Fibroblast of pulmonary artery (primary cell): ENCODE data around the gene TMPRSS2.

ENCODE experiments used
- DNase-seq: peaks from one replicate; pipeline ENCODE4 v3.0.0-alpha.2; 2010; ENCODE audit warnings: low read depth
- H3K4me3 ChIP-seq: replicated peaks from 2 replicates; pipeline ENCODE4 v1.5.1; 2011; ENCODE audit warnings: low read depth, mild to moderate bottlenecking, control low read depth, low read length, moderate library complexity
- CTCF ChIP-seq: IDR thresholded peaks from 2 replicates; pipeline ENCODE4 v1.5.1; 2011; ENCODE audit warnings: mild to moderate bottlenecking, control low read depth, low read length, inconsistent platforms; ENCODE audit errors: missing control alignments

Gene TMPRSS2

GRCh38 chr21:41465176-41465781, 42.7 kb downstream of the TMPRSS2 start:
- H3K4me3 ChIP-seq: no peak overlapping the region
- TF ChIP-seq CTCF: no peak
- DNase-seq: no peak

GRCh38 chr21:41460578-41461527, 47.1 kb downstream of the TMPRSS2 start:
- DNase-seq: peak; percentile 83
- TF ChIP-seq CTCF: peak; percentile 96
- no peak overlapping the region for H3K4me3 ChIP-seq

DNA sequence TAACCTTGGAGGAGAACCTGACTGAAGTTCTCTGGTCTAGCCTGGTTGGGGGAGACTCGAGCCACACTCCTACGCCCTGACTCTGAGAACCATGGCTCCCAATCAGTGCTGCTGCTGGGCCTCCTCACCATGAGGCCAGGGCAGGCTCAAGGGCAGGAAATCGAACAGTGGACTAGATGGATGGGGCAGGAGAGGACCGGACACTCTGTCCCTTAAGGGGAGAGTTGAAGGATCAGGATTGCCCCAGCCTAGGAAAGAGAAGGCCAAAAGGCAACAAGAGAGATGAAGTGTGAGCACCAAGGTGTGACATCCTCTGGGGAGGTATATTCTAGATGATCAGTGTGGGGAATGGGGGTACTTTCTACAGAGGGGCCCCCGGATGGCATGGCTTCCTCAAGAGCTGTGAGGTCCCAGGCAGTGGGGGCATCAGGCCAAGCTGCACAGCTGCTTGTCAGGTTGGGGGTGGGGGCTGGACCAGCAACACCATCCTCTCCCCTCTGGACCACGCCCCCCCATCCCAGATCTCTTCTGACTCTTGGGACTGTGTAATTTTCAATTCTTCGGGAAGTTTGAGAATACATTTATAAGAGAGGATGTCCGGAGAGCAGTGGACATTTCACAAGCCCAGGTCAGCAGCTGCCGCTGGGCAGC, 47.9 kb downstream of the TMPRSS2 start:
- no peak for DNase-seq
- TF ChIP-seq CTCF: no peak
- H3K4me3 ChIP-seq: no peak overlapping the region

GRCh38 chr21:41458559-41458958, 49.4 kb downstream of the TMPRSS2 start:
- no peak overlapping the region for H3K4me3 ChIP-seq
- DNase-seq: no peak
- no peak for TF ChIP-seq CTCF

DNA sequence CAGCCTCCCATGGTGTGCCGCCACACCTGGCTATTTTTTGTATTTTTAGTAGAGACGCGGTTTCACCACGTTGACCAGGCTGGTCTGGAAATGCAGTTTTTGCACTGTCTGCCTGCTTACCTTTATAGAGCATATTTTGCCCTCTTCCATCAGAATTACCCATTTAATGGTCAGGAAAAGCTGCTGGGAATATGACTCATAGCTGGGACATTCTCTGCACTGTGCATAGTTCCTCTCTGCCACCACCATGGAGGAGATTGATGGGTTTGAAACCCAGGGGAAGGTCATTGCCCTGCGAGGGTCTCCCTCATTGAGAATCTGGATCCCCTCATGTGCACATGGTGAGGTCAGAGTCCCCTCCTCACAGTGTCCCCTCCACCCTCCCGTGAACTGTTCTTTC, 49.8 kb downstream of the TMPRSS2 start:
- DNase-seq: no peak
- no peak for TF ChIP-seq CTCF
- H3K4me3 ChIP-seq: no peak overlapping the region

DNA sequence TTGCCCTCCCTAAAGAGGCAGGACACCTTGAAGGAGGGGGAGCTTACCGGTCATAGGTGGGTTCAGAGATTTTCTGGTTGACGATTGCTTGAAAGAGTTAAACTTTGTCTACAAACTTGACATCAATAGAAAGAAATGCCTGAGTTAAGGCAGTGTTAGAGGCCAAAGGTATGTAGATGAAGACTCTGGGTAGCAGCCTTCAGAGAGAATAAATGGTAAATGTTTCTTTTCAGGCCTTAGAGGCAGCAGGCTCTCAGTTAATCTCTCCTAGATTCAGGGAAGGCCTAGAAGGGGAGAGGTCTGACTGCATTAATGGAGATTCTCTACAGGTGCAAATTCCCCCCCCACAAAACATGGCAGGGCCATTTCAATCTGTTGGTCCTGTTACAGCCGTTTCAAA, 54.2 kb downstream of the TMPRSS2 start:
- no peak overlapping the region for H3K4me3 ChIP-seq
- DNase-seq: no peak
- no peak for TF ChIP-seq CTCF
